Tibial nerve (tissue), 4 donors: Measurements from ENCODE around the gene PXT1. TPM values are rescaled to one million over a fixed set of nuclear protein-coding genes. Genes with fewer than 3 reads are reported as not detected.

Source experiments
- DNase-seq, 2 donors: peaks; one replicate each; pipeline ENCODE4 v3.0.0-alpha.2; 2019; ENCODE audit warnings: low spot score in 2 of 2
- H3K27ac ChIP-seq, 4 donors: fragments of 200-600 bp; sonication (generic) in 3 of 4; one replicate each; pipeline ENCODE4 v1.5.1; 2017 to 2019; ENCODE audit warnings: mild to moderate bottlenecking in 1 of 4
- H3K27me3 ChIP-seq, 2 donors: fragments of 200-600 bp; sonication (generic) in 1 of 2; one replicate each; pipeline versions ENCODE4 v1.5.1 to v1.6.0; 2017 to 2019
- H3K36me3 ChIP-seq, 3 donors: fragments of 200-600 bp; sonication (generic); one replicate each; pipeline ENCODE4 v1.5.1; 2018 to 2019
- H3K4me1 ChIP-seq, 4 donors: fragments of 200-600 bp; sonication (generic) in 3 of 4; one replicate each; pipeline ENCODE4 v1.5.1; 2017 to 2019
- H3K4me3 ChIP-seq, 4 donors: fragments of 200-600 bp; sonication (generic) in 3 of 4; one replicate each; pipeline ENCODE4 v1.5.1; 2017 to 2019; ENCODE audit warnings: mild to moderate bottlenecking in 1 of 4, moderate library complexity in 1 of 4
- H3K9me3 ChIP-seq, 4 donors: fragments of 200-600 bp; sonication (generic) in 3 of 4; one replicate each; pipeline ENCODE4 v1.5.1; 2017 to 2019
- EP300 ChIP-seq, 2 donors: sonication (generic); formaldehyde crosslinking; IDR thresholded peaks; one replicate each; pipeline ENCODE4 v1.6.1; 2017; ENCODE audit warnings: antibody characterized with exemption in 2 of 2, mild to moderate bottlenecking in 1 of 2
- POLR2A ChIP-seq, 2 donors: fragments of 450-650 bp; IDR thresholded peaks; one replicate each; pipeline ENCODE4 v1.6.1; 2017; ENCODE audit warnings: antibody characterized with exemption in 2 of 2, mild to moderate bottlenecking in 2 of 2, moderate library complexity in 2 of 2
- WGBS, 2 donors: methylation state at CpG; one replicate each; pipeline ENCODE4 v1.1.5; 2018; 5-methylcytosine and 5-hydroxymethylcytosine counted together
- total RNA-seq, 4 donors: library from RNA; depleted of rRNA; stranded (reverse); fragments of >200 nt; gene quantifications; one replicate each; pipeline ENCODE4 v1.1.0, GENCODE V29; 2016
- TF ChIP-seq, protein P1 (sequence below), 5 experiments: fragments of 200-600 bp in 3 of 5; fragments of 450-650 bp in 2 of 5; sonication (generic) in 3 of 5; IDR thresholded peaks; one replicate each; pipeline ENCODE4 v1.5.1; 2016 to 2019; ENCODE audit warnings: antibody characterized with exemption in 5 of 5, mild to moderate bottlenecking in 3 of 5, moderate library complexity in 2 of 5

Gene PXT1
- total RNA-seq, 4 donors from 2014 or later: not detected

DNA sequence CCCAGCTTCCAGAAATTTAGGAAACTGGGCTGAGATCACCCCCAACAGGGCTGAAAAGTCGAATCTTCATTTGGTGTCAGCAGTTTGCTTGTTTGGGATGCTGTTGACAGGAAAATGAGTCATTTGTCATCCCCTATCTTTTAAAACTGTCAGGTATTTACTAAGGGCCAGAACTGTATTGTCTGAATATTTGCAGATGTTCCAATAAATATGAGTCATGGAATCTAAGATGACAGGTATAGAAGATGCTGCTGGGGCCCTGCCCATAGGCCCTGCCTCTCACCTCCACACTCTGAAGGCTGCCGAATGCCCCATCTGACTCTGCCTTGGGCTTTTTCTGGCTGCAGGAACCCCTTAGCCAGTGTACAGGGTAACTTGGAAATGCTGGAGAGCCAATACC lies 59.0 kb downstream of the PXT1 start:
- 84 to 91% methylated on average over 2 of the region's 2 CpGs for WGBS, 2 donors
- Histone ChIP-seq H3K36me3 (no peaks in the 10 kb centered on the region), H3K27ac (no peak overlapping the region), H3K27me3 (no peaks in the 10 kb centered on the region), H3K4me1 (peaks cover 0 to 20% (median 8%) of the 10 kb centered on the region in 4 donors), H3K4me3 (no peak overlapping the region), H3K9me3 (no peaks in the 10 kb centered on the region)
- DNase-seq: no peak
- no peak for TF ChIP-seq EP300 (IDR thresholded peaks at IDR 0.05)
- TF ChIP-seq, protein P1, sequence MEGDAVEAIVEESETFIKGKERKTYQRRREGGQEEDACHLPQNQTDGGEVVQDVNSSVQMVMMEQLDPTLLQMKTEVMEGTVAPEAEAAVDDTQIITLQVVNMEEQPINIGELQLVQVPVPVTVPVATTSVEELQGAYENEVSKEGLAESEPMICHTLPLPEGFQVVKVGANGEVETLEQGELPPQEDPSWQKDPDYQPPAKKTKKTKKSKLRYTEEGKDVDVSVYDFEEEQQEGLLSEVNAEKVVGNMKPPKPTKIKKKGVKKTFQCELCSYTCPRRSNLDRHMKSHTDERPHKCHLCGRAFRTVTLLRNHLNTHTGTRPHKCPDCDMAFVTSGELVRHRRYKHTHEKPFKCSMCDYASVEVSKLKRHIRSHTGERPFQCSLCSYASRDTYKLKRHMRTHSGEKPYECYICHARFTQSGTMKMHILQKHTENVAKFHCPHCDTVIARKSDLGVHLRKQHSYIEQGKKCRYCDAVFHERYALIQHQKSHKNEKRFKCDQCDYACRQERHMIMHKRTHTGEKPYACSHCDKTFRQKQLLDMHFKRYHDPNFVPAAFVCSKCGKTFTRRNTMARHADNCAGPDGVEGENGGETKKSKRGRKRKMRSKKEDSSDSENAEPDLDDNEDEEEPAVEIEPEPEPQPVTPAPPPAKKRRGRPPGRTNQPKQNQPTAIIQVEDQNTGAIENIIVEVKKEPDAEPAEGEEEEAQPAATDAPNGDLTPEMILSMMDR (IDR thresholded peaks at IDR 0.05): no peak
- no peak for TF ChIP-seq POLR2A (IDR thresholded peaks at IDR 0.05)

DNA sequence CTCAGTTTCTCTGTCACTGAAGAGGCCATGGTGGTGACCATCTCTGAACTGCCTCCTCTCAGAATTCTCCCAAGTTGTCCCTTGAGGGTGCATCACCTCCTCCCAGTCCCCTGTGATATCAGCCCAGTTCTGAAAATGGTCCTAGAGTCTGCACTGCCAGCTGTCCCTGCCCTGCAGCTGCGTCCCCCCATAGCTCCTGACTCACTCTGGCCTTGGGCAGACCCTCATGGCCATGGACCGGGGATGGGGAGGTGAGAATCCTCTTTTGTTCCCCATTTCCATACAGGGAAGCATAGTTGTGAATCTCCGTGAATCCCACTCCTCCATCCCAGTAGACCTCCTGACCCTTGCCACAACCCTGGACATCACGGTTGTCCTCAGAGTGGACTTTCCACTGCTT lies 59.7 kb downstream of the PXT1 start:
- Histone ChIP-seq H3K36me3 (no peaks in the 10 kb centered on the region), H3K4me3 (no peak overlapping the region), H3K27me3 (no peaks in the 10 kb centered on the region), H3K4me1 (peaks cover 0 to 14% (median 6%) of the 10 kb centered on the region in 4 donors), H3K27ac (no peak overlapping the region), H3K9me3 (no peaks in the 10 kb centered on the region)
- 73 to 74% methylated on average over 4 of the region's 4 CpGs for WGBS, 2 donors
- DNase-seq: no peak
- TF ChIP-seq, protein P1 (IDR thresholded peaks at IDR 0.05): no peak
- TF ChIP-seq EP300 (IDR thresholded peaks at IDR 0.05) (no peak), POLR2A (IDR thresholded peaks at IDR 0.05) (no peak)

DNA sequence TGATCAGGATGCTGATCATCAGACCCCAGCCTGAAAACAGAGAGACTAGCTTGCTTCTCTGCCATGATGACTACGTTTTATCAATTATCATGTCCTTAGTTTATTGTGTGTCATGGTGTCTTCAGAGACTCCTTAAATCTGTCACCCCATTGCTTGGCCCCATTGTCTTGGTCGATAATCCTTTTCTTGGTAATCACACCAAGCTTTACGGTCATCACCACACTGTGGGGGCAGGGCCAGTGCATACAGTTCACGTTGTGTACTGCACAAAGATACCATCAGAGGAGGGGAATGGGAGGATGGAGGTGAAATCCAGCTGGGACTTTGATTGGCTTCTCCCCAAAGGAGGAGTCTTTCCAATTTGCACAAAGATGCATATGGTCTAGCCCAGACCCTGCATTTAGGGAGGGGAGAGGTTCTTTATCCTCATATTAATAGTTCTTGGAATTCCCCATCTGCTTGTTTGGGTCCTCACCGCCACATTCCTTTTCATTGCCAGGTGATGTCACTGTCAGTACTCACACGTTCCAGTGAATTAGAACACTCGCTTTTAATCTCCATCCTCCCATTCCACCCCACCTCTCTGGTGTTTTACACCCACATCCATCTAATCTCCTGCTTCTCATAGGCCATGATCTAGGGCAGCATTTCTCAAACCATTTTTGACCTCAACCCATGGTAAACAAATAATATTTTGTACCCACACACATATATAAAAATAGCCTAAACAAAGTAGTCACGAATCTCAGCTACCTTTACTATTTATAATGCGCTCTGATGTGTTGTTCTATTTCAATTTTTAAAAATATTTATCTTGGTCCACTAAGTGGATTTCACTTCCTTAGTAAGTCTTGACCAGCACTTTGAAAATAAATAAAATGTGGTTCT lies 60.9 kb downstream of the PXT1 start:
- WGBS, 2 donors: 68 to 73% methylated on average over 9 of the region's 9 CpGs
- no peaks in the 10 kb centered on the region for H3K27me3 ChIP-seq
- DNase-seq: no peak
- H3K36me3 ChIP-seq: no peaks in the 10 kb centered on the region
- no peak for TF ChIP-seq POLR2A (IDR thresholded peaks at IDR 0.05)
- TF ChIP-seq, protein P1 (IDR thresholded peaks at IDR 0.05): no peak
- no peak for TF ChIP-seq EP300 (IDR thresholded peaks at IDR 0.05)
- H3K27ac ChIP-seq: no peak overlapping the region
- no peaks in the 10 kb centered on the region for H3K9me3 ChIP-seq
- peaks cover 0 to 5% (median 2%) of the 10 kb centered on the region in 4 donors for H3K4me1 ChIP-seq
- H3K4me3 ChIP-seq: no peak overlapping the region

GRCh38 chr6:36380166-36380565 lies 62.5 kb downstream of the PXT1 start:
- 93 to 96% methylated on average over 4 of the region's 4 CpGs for WGBS, 2 donors
- H3K4me1 ChIP-seq: peaks cover 0 to 7% (median 0%) of the 10 kb centered on the region in 4 donors
- no peaks in the 10 kb centered on the region for H3K9me3 ChIP-seq
- H3K27ac ChIP-seq: no peak overlapping the region
- no peak for DNase-seq
- H3K4me3 ChIP-seq: no peak overlapping the region
- H3K36me3 ChIP-seq: no peaks in the 10 kb centered on the region
- H3K27me3 ChIP-seq: no peaks in the 10 kb centered on the region
- TF ChIP-seq, protein P1 (IDR thresholded peaks at IDR 0.05): no peak
- TF ChIP-seq POLR2A (IDR thresholded peaks at IDR 0.05): no peak
- no peak for TF ChIP-seq EP300 (IDR thresholded peaks at IDR 0.05)

DNA sequence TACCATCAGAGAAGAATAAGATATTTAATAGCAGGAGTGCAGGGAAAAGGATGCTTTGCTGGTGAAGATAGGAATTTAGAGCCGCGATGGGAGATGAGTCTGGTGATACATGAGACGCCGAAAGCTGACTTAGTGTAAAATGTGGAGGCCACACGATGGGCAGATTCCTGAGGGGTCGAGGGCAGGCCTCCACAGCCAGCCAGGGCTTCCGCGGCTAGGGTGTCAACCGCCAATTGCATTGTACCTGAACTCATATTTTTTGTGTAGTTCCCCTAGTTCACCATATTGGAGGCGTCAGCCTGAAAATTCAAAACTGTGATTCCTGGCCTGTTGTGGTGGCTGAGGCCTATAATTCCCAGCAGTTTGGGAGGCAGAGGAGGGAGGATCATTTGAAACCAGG lies 63.7 kb downstream of the PXT1 start:
- TF ChIP-seq EP300 (IDR thresholded peaks at IDR 0.05) (no peak), POLR2A (IDR thresholded peaks at IDR 0.05) (no peak)
- TF ChIP-seq, protein P1 (IDR thresholded peaks at IDR 0.05): no peak
- WGBS, 2 donors: 90 to 92% methylated on average over 10 of the region's 10 CpGs
- Histone ChIP-seq H3K9me3 (no peaks in the 10 kb centered on the region), H3K4me3 (no peak overlapping the region), H3K4me1 (peaks cover 0 to 19% (median 0%) of the 10 kb centered on the region in 4 donors), H3K27me3 (no peaks in the 10 kb centered on the region), H3K27ac (no peak overlapping the region), H3K36me3 (no peaks in the 10 kb centered on the region)
- no peak for DNase-seq
